Stimulated activated CD4-positive, alpha-beta T cell treated with anti-CD3 and anti-CD28 coated beads, Interleukin-1b, Interleukin-23, amount 100 ng/mL, for 1 hour (primary cell): ENCODE data around the gene SDHD.
A peak's percentile ranks its signal among the peaks of the same experiment; 100 is the strongest.
"Not testable (repeated sequence)": the region's sequence is repeated elsewhere in the genome, so short reads cannot be mapped to it uniquely, and the experiment has no call there.

Experiments
- DNase-seq, 2 donors: peaks; one replicate each; pipeline ENCODE4 v3.0.0-alpha.2; 2020; ENCODE audit warnings: low read depth in 2 of 2

The SDHD gene

GRCh38 chr11:112086422-112087191, at the start of gene SDHD, which contains the start of gene TIMM8B:
Gene SDHD (plus strand): TSS chr11:112086873. CDS start chr11:112086908, 35 bp downstream.
Gene TIMM8B (minus strand): TSS chr11:112086756. CDS start chr11:112086723, 33 bp downstream.
- peak; percentile 86 to 91 for DNase-seq

- no peak for DNase-seq
Measured at GRCh38 chr11:112037527-112037926, 49.1 kb upstream of the SDHD start.

- DNase-seq, result no peak
Measured at GRCh38 chr11:112042161-112042960, 44.3 kb upstream of the SDHD start.

GRCh38 chr11:112042961-112043304, 43.7 kb upstream of the SDHD start:
- no peak for DNase-seq

- DNase-seq, result no peak
Measured at GRCh38 chr11:112044961-112045360, 41.7 kb upstream of the SDHD start.

GRCh38 chr11:112046647-112047046, 40.0 kb upstream of the SDHD start:
- not testable (repeated sequence) for DNase-seq

- DNase-seq, result not testable (repeated sequence)
Measured at GRCh38 chr11:112048256-112048655, 38.4 kb upstream of the SDHD start.

GRCh38 chr11:112049777-112050176, 36.9 kb upstream of the SDHD start:
- no peak for DNase-seq

- DNase-seq, result no peak
Measured at GRCh38 chr11:112050721-112051120, 36.0 kb upstream of the SDHD start.

- no peak for DNase-seq
Measured at GRCh38 chr11:112051768-112052167, 34.9 kb upstream of the SDHD start.

GRCh38 chr11:112057170-112057569, 29.5 kb upstream of the SDHD start:
- DNase-seq, result no peak

- no peak for DNase-seq
Measured at GRCh38 chr11:112058103-112058502, 28.6 kb upstream of the SDHD start.

- DNase-seq, result no peak
Measured at GRCh38 chr11:112062923-112063322, 23.8 kb upstream of the SDHD start.

- DNase-seq, result peak; percentile 55 to 56
Measured at GRCh38 chr11:112073941-112074811, 12.5 kb upstream of the SDHD start, which contains the start of the genes NKAPD1 and PIH1D2. Gene NKAPD1 (plus strand): TSS chr11:112074299. CDS start chr11:112075575, 1,276 bp downstream. Gene PIH1D2 (minus strand): TSS chr11:112074017. CDS start chr11:112073174, 843 bp downstream.

GRCh38 chr11:112082729-112083128, 3.9 kb upstream of the SDHD start:
- DNase-seq, result no peak

- DNase-seq, result peak in 1 of 2 donors; percentile 24
Measured at GRCh38 chr11:112085822-112086421, 751 bp upstream of the SDHD start.

- DNase-seq, result no peak
Measured at GRCh38 chr11:112087212-112087611, 539 bp downstream of the SDHD start.

- DNase-seq, result not testable (repeated sequence)
Measured at GRCh38 chr11:112095302-112095701, 8.6 kb downstream of the SDHD start.

GRCh38 chr11:112096194-112096593, 9.5 kb downstream of the SDHD start:
- no peak for DNase-seq

GRCh38 chr11:112097734-112098528, 11.3 kb downstream of the SDHD start:
- DNase-seq, result no peak
